GM19397 (cell line): ENCODE data around the gene COL4A2.

Experiments used
- ATAC-seq: cut with Tn5 transposase; IDR thresholded peaks from one replicate; pipeline ENCODE4 v1.9.1; 2021; ENCODE audit warnings: mild to moderate bottlenecking, moderate library complexity; ENCODE audit not compliant: unreplicated experiment

COL4A2 gene

GRCh38 chr13:110542169-110542796 is 235.2 kb downstream of the COL4A2 start:
- no peak for ATAC-seq

- ATAC-seq = no peak
Observed at GRCh38 chr13:110546378-110546777, 239.3 kb downstream of the COL4A2 start.

GRCh38 chr13:110546926-110547325 is 239.8 kb downstream of the COL4A2 start:
- ATAC-seq = no peak

- ATAC-seq = no peak
Observed at GRCh38 chr13:110548891-110549794, 242.1 kb downstream of the COL4A2 start.

- no peak for ATAC-seq
Observed at GRCh38 chr13:110549795-110550160, 242.7 kb downstream of the COL4A2 start.

GRCh38 chr13:110551284-110551683 is 244.2 kb downstream of the COL4A2 start:
- no peak for ATAC-seq

GRCh38 chr13:110552767-110553166 is 245.7 kb downstream of the COL4A2 start:
- no peak for ATAC-seq

GRCh38 chr13:110553417-110553816 is 246.3 kb downstream of the COL4A2 start:
- ATAC-seq = no peak

- no peak for ATAC-seq
Observed at GRCh38 chr13:110554227-110554836, 247.2 kb downstream of the COL4A2 start.

GRCh38 chr13:110554946-110555345 is 247.9 kb downstream of the COL4A2 start:
- no peak for ATAC-seq

- ATAC-seq = no peak
Observed at GRCh38 chr13:110555601-110556223, 248.6 kb downstream of the COL4A2 start.

GRCh38 chr13:110556224-110556606 is 249.1 kb downstream of the COL4A2 start:
- ATAC-seq = no peak

- no peak for ATAC-seq
Observed at GRCh38 chr13:110557082-110557481, 250.0 kb downstream of the COL4A2 start.

- ATAC-seq = no peak
Observed at GRCh38 chr13:110557610-110558305, 250.7 kb downstream of the COL4A2 start.

GRCh38 chr13:110559429-110559943 is 252.4 kb downstream of the COL4A2 start:
- no peak for ATAC-seq

- ATAC-seq = no peak
Observed at GRCh38 chr13:110559986-110560385, 252.9 kb downstream of the COL4A2 start.

GRCh38 chr13:110560601-110561343 is 253.7 kb downstream of the COL4A2 start:
- ATAC-seq = no peak

GRCh38 chr13:110561344-110562035 is 254.4 kb downstream of the COL4A2 start, which contains the start of gene RAB20:
RAB20 (minus strand) TSS chr13:110561722; CDS start chr13:110561519, 203 bp downstream.
- peak; percentile 70 for ATAC-seq

GRCh38 chr13:110562036-110562597 is 255.0 kb downstream of the COL4A2 start:
- no peak for ATAC-seq
